IMR-90 (cell line): ENCODE results near the gene SPARC. TPM values are rescaled to one million over a fixed set of nuclear protein-coding genes. Genes with fewer than 3 reads are reported as not detected.

Experiments
- ATAC-seq: fragments of 200-7000 bp; cut with Tn5 transposase; 2 replicates; pipeline ENCODE4 v1.9.1; 2020; ENCODE audit warnings: low read depth, mild to moderate bottlenecking, moderate library complexity
- BruUV-seq: library from RNA; stranded (reverse); fragments of 400-500 nt; replicated peaks from 2 replicates; lab custom pipeline; 2021; lab: Mats Ljungman, UMichigan
- CTCF ChIA-PET: fragments of 300-600 bp; formaldehyde crosslinking; extraction: SDS; loops from one replicate; lab custom pipeline; 2021; ENCODE audit warnings: antibody characterized with exemption; lab: Yijun Ruan, JAX
- POLR2A ChIA-PET: fragments of 300-600 bp; sonication (Branson Sonifier 250); formaldehyde crosslinking; loops from one replicate; lab custom pipeline; 2022; ENCODE audit warnings: antibody characterized with exemption; ENCODE audit not compliant: unreplicated experiment; lab: Charles Lee
- DNase-seq: peaks from one replicate; pipeline ENCODE4 v3.0.0; 2013
- H2AFZ ChIP-seq: replicated peaks from 2 replicates; pipeline ENCODE3; 2013; ENCODE audit warnings: low read length, mild to moderate bottlenecking; ENCODE audit not compliant: poor library complexity
- H2AK5ac ChIP-seq: 2 replicates; pipeline ENCODE4 v1.6.1; 2013; ENCODE audit warnings: low read depth, low read length, inconsistent platforms
- H2AK9ac ChIP-seq: replicated peaks from 2 replicates; pipeline ENCODE3; 2013; ENCODE audit warnings: mild to moderate bottlenecking, low read depth, low read length, moderate library complexity; ENCODE audit not compliant: poor library complexity
- H2BK120ac ChIP-seq: 2 replicates; pipeline ENCODE4 v1.6.1; 2013; ENCODE audit warnings: low read depth, low read length, inconsistent platforms
- H2BK15ac ChIP-seq: 3 replicates; pipeline ENCODE4 v1.6.1; 2013; ENCODE audit warnings: low read depth, low read length, inconsistent platforms
- H2BK20ac ChIP-seq: 2 replicates; pipeline ENCODE4 v1.6.1; 2013; ENCODE audit warnings: low read depth, mild to moderate bottlenecking, inconsistent platforms, low read length, moderate library complexity
- H2BK5ac ChIP-seq: 2 replicates; pipeline ENCODE4 v1.6.1; 2013; ENCODE audit warnings: mild to moderate bottlenecking, low read depth, low read length, inconsistent platforms; ENCODE audit not compliant: poor library complexity, severe bottlenecking
- H3K14ac ChIP-seq: replicated peaks from 2 replicates; pipeline ENCODE4 v1.6.1; 2013; ENCODE audit warnings: low read depth, low read length, inconsistent platforms
- H3K18ac ChIP-seq: 2 replicates; pipeline ENCODE4 v1.6.1; 2013; ENCODE audit warnings: low read depth, low read length, control low read depth
- H3K23ac ChIP-seq: 2 replicates; pipeline ENCODE4 v1.6.1; 2013; ENCODE audit warnings: low read depth, low read length, inconsistent platforms
- H3K27ac ChIP-seq: 2 replicates; pipeline ENCODE4 v1.5.1; 2013; ENCODE audit warnings: mild to moderate bottlenecking, control low read depth, low read length; ENCODE audit not compliant: insufficient read depth
- H3K27me3 ChIP-seq: 2 replicates; pipeline ENCODE4 v1.6.1; 2013; ENCODE audit warnings: low read length; ENCODE audit not compliant: control insufficient read depth, insufficient read depth
- H3K36me3 ChIP-seq: 2 replicates; pipeline ENCODE4 v1.6.1; 2013; ENCODE audit warnings: low read length, mixed read lengths; ENCODE audit not compliant: control insufficient read depth, insufficient read depth
- H3K4ac ChIP-seq: 2 replicates; pipeline ENCODE4 v1.6.1; 2013; ENCODE audit warnings: low read depth, low read length, inconsistent platforms
- H3K4me1 ChIP-seq: 2 replicates; pipeline ENCODE4 v1.6.1; 2013; ENCODE audit warnings: low read length, mixed read lengths; ENCODE audit not compliant: control insufficient read depth, insufficient read depth
- H3K4me2 ChIP-seq: 2 replicates; pipeline ENCODE4 v1.6.1; 2013; ENCODE audit warnings: low read depth, mild to moderate bottlenecking, control low read depth, low read length, moderate library complexity
- H3K4me3 ChIP-seq: 2 replicates; pipeline ENCODE4 v1.5.1; 2013; ENCODE audit warnings: low read depth, mild to moderate bottlenecking, control low read depth, low read length, moderate library complexity; ENCODE audit not compliant: insufficient read depth
- H3K56ac ChIP-seq: 2 replicates; pipeline ENCODE4 v1.6.1; 2013; ENCODE audit warnings: low read length, inconsistent platforms; ENCODE audit not compliant: insufficient read depth; ENCODE audit errors: extremely low read depth
- H3K79me1 ChIP-seq, 2 experiments: 2 replicates each; pipeline ENCODE4 v1.6.1; 2013; ENCODE audit warnings: low read length in 2 of 2, inconsistent platforms in 1 of 2, low read depth in 1 of 2
- H3K9ac ChIP-seq: 2 replicates; pipeline ENCODE4 v1.6.1; 2013; ENCODE audit warnings: low read depth, low read length, control low read depth
- H3K9me1 ChIP-seq: 2 replicates; pipeline ENCODE4 v1.6.1; 2013; ENCODE audit warnings: low read length, inconsistent platforms; ENCODE audit not compliant: insufficient read depth
- H3K9me3 ChIP-seq: 2 replicates; pipeline ENCODE4 v1.6.1; 2013; ENCODE audit warnings: low read length; ENCODE audit not compliant: control insufficient read depth, insufficient read depth
- H4K20me1 ChIP-seq: 2 replicates; pipeline ENCODE4 v1.6.1; 2013; ENCODE audit warnings: low read length, inconsistent platforms; ENCODE audit not compliant: insufficient read depth
- H4K5ac ChIP-seq: 2 replicates; pipeline ENCODE4 v1.6.1; 2013; ENCODE audit warnings: mild to moderate bottlenecking, low read depth, low read length, control low read depth
- H4K8ac ChIP-seq, 2 experiments: 2 replicates each; pipeline ENCODE4 v1.6.1; 2013; ENCODE audit warnings: low read depth in 2 of 2, low read length in 2 of 2, control low read depth in 1 of 2, inconsistent platforms in 1 of 2
- H4K91ac ChIP-seq: 2 replicates; pipeline ENCODE4 v1.6.1; 2013; ENCODE audit warnings: low read depth, low read length, inconsistent platforms; ENCODE audit not compliant: insufficient read depth
- CEBPB ChIP-seq: IDR thresholded peaks from 2 replicates; pipeline ENCODE4 v1.6.1; 2012; ENCODE audit warnings: low read depth, low read length, improper control_type of control experiment
- CHD1 ChIP-seq: IDR thresholded peaks from 2 replicates; pipeline ENCODE4 v1.6.1; 2012; ENCODE audit warnings: low read depth, low read length, improper control_type of control experiment
- NFE2L2 ChIP-seq: fragments of 150-350 bp; IDR thresholded peaks from 2 replicates; pipeline ENCODE4 v1.6.1; 2016; ENCODE audit warnings: low read depth, mild to moderate bottlenecking, low read length
- RCOR1 ChIP-seq: IDR thresholded peaks from 2 replicates; pipeline ENCODE4 v1.6.1; 2012; ENCODE audit warnings: mild to moderate bottlenecking, low read length, improper control_type of control experiment; ENCODE audit not compliant: insufficient replicate concordance
- RFX5 ChIP-seq: IDR thresholded peaks from 2 replicates; pipeline ENCODE4 v1.8.0; 2012; ENCODE audit warnings: low read depth, mild to moderate bottlenecking, low read length, moderate library complexity
- WGBS, 2 experiments: methylation state at CpG; one replicate each; pipeline versions ENCODE4 v1.1.5 to v1.1.7; 2013; ENCODE audit warnings: missing lambda C conversion rate in 2 of 2; ENCODE audit not compliant: insufficient read length in 1 of 2; ENCODE audit errors: extremely low coverage in 2 of 2; 5-methylcytosine and 5-hydroxymethylcytosine counted together
- dilution Hi-C: fragments of 300-500 bp; cut with HindIII; formaldehyde crosslinking; loops from one replicate; pipeline ENCODE4 v1.14.3; 2018; ENCODE audit warnings: low sequenced_read_pairs; ENCODE audit not compliant: unreplicated experiment
- in situ Hi-C: fragments of 300-500 bp; cut with MboI; formaldehyde crosslinking; loops from 3 replicates; pipeline ENCODE4 v1.14.3; 2019; ENCODE audit warnings: low sequenced_read_pairs, inconsistent platforms, mixed read lengths
- intact Hi-C: fragments of 100-400 bp; cut with micrococcal nuclease; formaldehyde crosslinking; loops from 2 replicates; pipeline ENCODE4 v1.10.0; 2022
- polyA plus RNA-seq, 3 experiments: library from polyadenylated mRNA; depleted of rRNA; stranded (reverse); fragments of >200 nt; gene quantifications; 2 replicates each; pipeline ENCODE4 v1.2.3, GENCODE V29; 2012; ENCODE audit warnings: low replicate concordance in 1 of 3
- total RNA-seq: library from RNA; depleted of rRNA; stranded (reverse); fragments of >200 nt; gene quantifications from 2 replicates; pipeline ENCODE4 v1.2.3, GENCODE V29; 2012
- TF ChIP-seq, protein P1 (sequence below): conservative IDR thresholded peaks from 2 replicates; pipeline ENCODE4 v1.5.1; 2012; ENCODE audit warnings: mild to moderate bottlenecking, low read depth, low read length, improper control_type of control experiment
- TF ChIP-seq, protein P2 (sequence below): fragments of 150-350 bp; IDR thresholded peaks from 2 replicates; pipeline ENCODE4 v1.6.1; 2017; ENCODE audit warnings: mild to moderate bottlenecking, antibody characterized with exemption, low read length, low read depth

Gene SPARC
- total and polyA plus RNA-seq, 2 of the 4 experiments (the other 2 are of a cell fraction): 1,186 to 4,692 TPM

DNA sequence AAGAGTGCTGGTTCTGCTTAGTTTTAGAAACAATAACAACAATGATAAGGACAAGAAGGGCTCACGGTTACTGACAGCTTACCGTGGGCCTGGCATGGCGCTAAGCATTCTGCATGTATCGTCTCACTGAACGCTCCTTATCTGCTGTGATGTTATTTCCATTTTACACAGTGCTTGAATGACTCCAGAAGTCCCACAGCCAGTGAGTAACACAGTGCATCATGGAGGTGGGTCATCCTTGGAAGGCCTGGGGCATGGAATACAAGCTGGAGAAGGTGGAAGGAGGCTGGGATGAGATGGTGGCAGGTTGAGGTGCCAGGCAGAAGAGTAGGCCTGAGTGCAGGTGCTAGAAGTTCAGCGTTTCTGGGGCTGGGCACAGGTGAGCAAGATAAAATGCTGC, 59.1 kb downstream of the SPARC start:
- BruUV-seq: no TSS peak
- Histone ChIP-seq H3K4me2 (no peak overlapping the region), H3K79me1 (no peaks in the 10 kb centered on the region), H3K27ac (no peak overlapping the region), H3K18ac (no peak overlapping the region), H3K4ac (no peak overlapping the region), H2BK5ac (no peak overlapping the region), H2BK15ac (no peak overlapping the region), H3K4me3 (no peak overlapping the region), H3K9me1 (no peaks in the 10 kb centered on the region), H3K23ac (no peak overlapping the region), H3K14ac (no peak overlapping the region), H3K9ac (no peak overlapping the region), H3K36me3 (no peaks in the 10 kb centered on the region), H2AFZ (peak overlapping the region; percentile 46), H3K56ac (no peak overlapping the region), H2BK120ac (no peak overlapping the region), H3K9me3 (no peaks in the 10 kb centered on the region), H2AK9ac (peak overlapping the region; percentile 42), H3K4me1 (no peaks in the 10 kb centered on the region), H4K5ac (no peak overlapping the region), H4K20me1 (no peaks in the 10 kb centered on the region), H4K91ac (no peak overlapping the region), H3K27me3 (peaks cover 10% of the 10 kb centered on the region), H2BK20ac (no peak overlapping the region), H2AK5ac (no peak overlapping the region), H4K8ac (no peak overlapping the region)
- DNase-seq (peak; percentile 18), ATAC-seq (no peak)
- in situ Hi-C loops: loop anchor here (10.0 kb wide), 1 partner anchor 193 kb away; no protein-coding TSS in a partner anchor
- CTCF ChIA-PET: no interaction called here
- dilution Hi-C loops: no loop called here
- intact Hi-C loops: no loop called here
- POLR2A ChIA-PET: interaction anchor here (0.7 kb wide), 1 partner anchor 135 kb away, joined by 5 read pairs; no protein-coding TSS in a partner anchor
- WGBS, 2 experiments: 57% methylated on average over 2 of the region's 6 CpGs; no CpG with 5 or more reads in 1 of the 2 experiments
- TF ChIP-seq RCOR1: no peak
- no peak for TF ChIP-seq RFX5
- no peak for TF ChIP-seq CEBPB
- TF ChIP-seq NFE2L2: no peak
- TF ChIP-seq, protein P1, sequence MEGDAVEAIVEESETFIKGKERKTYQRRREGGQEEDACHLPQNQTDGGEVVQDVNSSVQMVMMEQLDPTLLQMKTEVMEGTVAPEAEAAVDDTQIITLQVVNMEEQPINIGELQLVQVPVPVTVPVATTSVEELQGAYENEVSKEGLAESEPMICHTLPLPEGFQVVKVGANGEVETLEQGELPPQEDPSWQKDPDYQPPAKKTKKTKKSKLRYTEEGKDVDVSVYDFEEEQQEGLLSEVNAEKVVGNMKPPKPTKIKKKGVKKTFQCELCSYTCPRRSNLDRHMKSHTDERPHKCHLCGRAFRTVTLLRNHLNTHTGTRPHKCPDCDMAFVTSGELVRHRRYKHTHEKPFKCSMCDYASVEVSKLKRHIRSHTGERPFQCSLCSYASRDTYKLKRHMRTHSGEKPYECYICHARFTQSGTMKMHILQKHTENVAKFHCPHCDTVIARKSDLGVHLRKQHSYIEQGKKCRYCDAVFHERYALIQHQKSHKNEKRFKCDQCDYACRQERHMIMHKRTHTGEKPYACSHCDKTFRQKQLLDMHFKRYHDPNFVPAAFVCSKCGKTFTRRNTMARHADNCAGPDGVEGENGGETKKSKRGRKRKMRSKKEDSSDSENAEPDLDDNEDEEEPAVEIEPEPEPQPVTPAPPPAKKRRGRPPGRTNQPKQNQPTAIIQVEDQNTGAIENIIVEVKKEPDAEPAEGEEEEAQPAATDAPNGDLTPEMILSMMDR: no peak
- TF ChIP-seq, protein P2, sequence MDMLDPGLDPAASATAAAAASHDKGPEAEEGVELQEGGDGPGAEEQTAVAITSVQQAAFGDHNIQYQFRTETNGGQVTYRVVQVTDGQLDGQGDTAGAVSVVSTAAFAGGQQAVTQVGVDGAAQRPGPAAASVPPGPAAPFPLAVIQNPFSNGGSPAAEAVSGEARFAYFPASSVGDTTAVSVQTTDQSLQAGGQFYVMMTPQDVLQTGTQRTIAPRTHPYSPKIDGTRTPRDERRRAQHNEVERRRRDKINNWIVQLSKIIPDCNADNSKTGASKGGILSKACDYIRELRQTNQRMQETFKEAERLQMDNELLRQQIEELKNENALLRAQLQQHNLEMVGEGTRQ: no peak
- TF ChIP-seq CHD1: no peak
